Stimulated activated CD4-positive, alpha-beta T cell treated with anti-CD3 and anti-CD28 coated beads, Interleukin-4, amount 100 ng/mL, for 24 hours (primary cell): ENCODE data around the gene BLTP2.

Experiments used
- DNase-seq: peaks from one replicate; pipeline ENCODE4 v3.0.0-alpha.2; 2020

The BLTP2 gene

GRCh38 chr17:28598389-28598788 is 46.6 kb downstream of the BLTP2 start:
- DNase-seq, result no peak

- DNase-seq, result no peak
Observed at GRCh38 chr17:28597606-28598383, 47.2 kb downstream of the BLTP2 start.
